Measurements from ENCODE around the gene GCLC. TPM values are rescaled to one million over a fixed set of nuclear protein-coding genes. Genes with fewer than 3 reads are reported as not detected.

The GCLC gene
- polyA plus RNA-seq, 1 donor from 2014 or later: 10.4 TPM

- Histone ChIP-seq H3K27ac (ENCODE audit: low read length) (no peak overlapping the region), H2AFZ (ENCODE audit: low read depth, low read length) (no peak overlapping the region), H3K79me2 (replicated peaks; ENCODE audit: insufficient read depth, low read length) (peaks cover 10% of the 10 kb centered on the region), H3K27me3 (ENCODE audit: insufficient read depth, low read depth, low read length) (no peaks in the 10 kb centered on the region), H3K9me2 (ENCODE audit: insufficient read depth, low read length) (no peaks in the 10 kb centered on the region), H4K20me1 (ENCODE audit: insufficient read depth) (no peaks in the 10 kb centered on the region), H3K4me2 (ENCODE audit: low read length) (no peak overlapping the region), H3F3A (ENCODE audit: insufficient read depth, low read length, poor library complexity, severe bottlenecking) (no peaks in the 10 kb centered on the region), H3K36me3 (ENCODE audit: insufficient read depth, low read length) (no peaks in the 10 kb centered on the region), H3K9me3 (ENCODE audit: low read length) (no peaks in the 10 kb centered on the region), H3K4me3 (ENCODE audit: low read length) (no peak overlapping the region), H3K9ac (ENCODE audit: low read length) (no peak overlapping the region)
- TF ChIP-seq SMC3 (conservative IDR thresholded peaks at IDR 0.05; ENCODE audit: poor library complexity): no peak
These were observed 16.8 kb downstream of the GCLC start for GRCh38 chr6:53528107-53528506.

- Histone ChIP-seq H2AFZ (ENCODE audit: low read depth, low read length) (no peak overlapping the region), H3K79me2 (replicated peaks; ENCODE audit: insufficient read depth, low read length) (peaks cover 7% of the 10 kb centered on the region), H4K20me1 (ENCODE audit: insufficient read depth) (no peaks in the 10 kb centered on the region), H3K4me3 (ENCODE audit: low read length) (no peak overlapping the region), H3K9me3 (ENCODE audit: low read length) (no peaks in the 10 kb centered on the region), H3K9ac (ENCODE audit: low read length) (no peak overlapping the region), H3F3A (ENCODE audit: insufficient read depth, low read length, poor library complexity, severe bottlenecking) (no peaks in the 10 kb centered on the region), H3K4me2 (ENCODE audit: low read length) (no peak overlapping the region), H3K36me3 (ENCODE audit: insufficient read depth, low read length) (no peaks in the 10 kb centered on the region), H3K27me3 (ENCODE audit: insufficient read depth, low read depth, low read length) (no peaks in the 10 kb centered on the region), H3K27ac (ENCODE audit: low read length) (no peak overlapping the region), H3K9me2 (ENCODE audit: insufficient read depth, low read length) (no peaks in the 10 kb centered on the region)
- TF ChIP-seq EP300 (conservative IDR thresholded peaks at IDR 0.05; ENCODE audit: poor library complexity, severe bottlenecking): no peak
- TF ChIP-seq REST (IDR thresholded peaks at IDR 0.05; ENCODE audit: borderline replicate concordance): no peak
- TF ChIP-seq TAF1 (IDR thresholded peaks at IDR 0.05; ENCODE audit: low read depth): no peak
- TF ChIP-seq POLR2AphosphoS5 (IDR thresholded peaks at IDR 0.05): no peak
- TF ChIP-seq SMC3 (conservative IDR thresholded peaks at IDR 0.05; ENCODE audit: poor library complexity): no peak
- no peak for TF ChIP-seq MXI1 (conservative IDR thresholded peaks at IDR 0.05; ENCODE audit: poor library complexity, severe bottlenecking)
- no peak for TF ChIP-seq EZH2 (IDR thresholded peaks at IDR 0.05; ENCODE audit: borderline replicate concordance, insufficient read depth, low read length, poor library complexity, severe bottlenecking)
- TF ChIP-seq CTCF (IDR thresholded peaks at IDR 0.05; ENCODE audit: poor library complexity, severe bottlenecking): no peak
- TF ChIP-seq RAD21 (conservative IDR thresholded peaks at IDR 0.05): no peak
These were observed 17.6 kb downstream of the GCLC start for GRCh38 chr6:53527249-53527765.

GRCh38 chr6:53526000-53526399, 18.9 kb downstream of the GCLC start:
- H3K9me3 ChIP-seq (ENCODE audit: low read length): no peaks in the 10 kb centered on the region
- peaks cover 7% of the 10 kb centered on the region for H3K79me2 ChIP-seq (replicated peaks; ENCODE audit: insufficient read depth, low read length)
- no peak overlapping the region for H2AFZ ChIP-seq (ENCODE audit: low read depth, low read length)
- H3K9me2 ChIP-seq (ENCODE audit: insufficient read depth, low read length): no peaks in the 10 kb centered on the region
- H3K27me3 ChIP-seq (ENCODE audit: insufficient read depth, low read depth, low read length): no peaks in the 10 kb centered on the region
- H4K20me1 ChIP-seq (ENCODE audit: insufficient read depth): no peaks in the 10 kb centered on the region
- no peaks in the 10 kb centered on the region for H3F3A ChIP-seq (ENCODE audit: insufficient read depth, low read length, poor library complexity, severe bottlenecking)
- H3K9ac ChIP-seq (ENCODE audit: low read length): no peak overlapping the region
- H3K27ac ChIP-seq (ENCODE audit: low read length): no peak overlapping the region
- no peak overlapping the region for H3K4me2 ChIP-seq (ENCODE audit: low read length)
- TF ChIP-seq REST (IDR thresholded peaks at IDR 0.05; ENCODE audit: borderline replicate concordance) (no peak), EZH2 (IDR thresholded peaks at IDR 0.05; ENCODE audit: borderline replicate concordance, insufficient read depth, low read length, poor library complexity, severe bottlenecking) (no peak), EP300 (conservative IDR thresholded peaks at IDR 0.05; ENCODE audit: poor library complexity, severe bottlenecking) (no peak), SMC3 (conservative IDR thresholded peaks at IDR 0.05; ENCODE audit: poor library complexity) (no peak), CTCF (IDR thresholded peaks at IDR 0.05; ENCODE audit: poor library complexity, severe bottlenecking) (no peak), TAF1 (IDR thresholded peaks at IDR 0.05; ENCODE audit: low read depth) (no peak), MXI1 (conservative IDR thresholded peaks at IDR 0.05; ENCODE audit: poor library complexity, severe bottlenecking) (no peak), POLR2AphosphoS5 (IDR thresholded peaks at IDR 0.05) (no peak), RAD21 (conservative IDR thresholded peaks at IDR 0.05) (no peak)
- H3K4me3 ChIP-seq (ENCODE audit: low read length): no peak overlapping the region
- H3K36me3 ChIP-seq (ENCODE audit: insufficient read depth, low read length): no peaks in the 10 kb centered on the region

Data from neural cell (in vitro differentiated cells).